ENCODE results near the gene JARID2. TPM values are rescaled to one million over a fixed set of nuclear protein-coding genes. Genes with fewer than 3 reads are reported as not detected.

JARID2 gene
- total RNA-seq, 1 donor from 2014 or later, result 38.9 TPM

DNA sequence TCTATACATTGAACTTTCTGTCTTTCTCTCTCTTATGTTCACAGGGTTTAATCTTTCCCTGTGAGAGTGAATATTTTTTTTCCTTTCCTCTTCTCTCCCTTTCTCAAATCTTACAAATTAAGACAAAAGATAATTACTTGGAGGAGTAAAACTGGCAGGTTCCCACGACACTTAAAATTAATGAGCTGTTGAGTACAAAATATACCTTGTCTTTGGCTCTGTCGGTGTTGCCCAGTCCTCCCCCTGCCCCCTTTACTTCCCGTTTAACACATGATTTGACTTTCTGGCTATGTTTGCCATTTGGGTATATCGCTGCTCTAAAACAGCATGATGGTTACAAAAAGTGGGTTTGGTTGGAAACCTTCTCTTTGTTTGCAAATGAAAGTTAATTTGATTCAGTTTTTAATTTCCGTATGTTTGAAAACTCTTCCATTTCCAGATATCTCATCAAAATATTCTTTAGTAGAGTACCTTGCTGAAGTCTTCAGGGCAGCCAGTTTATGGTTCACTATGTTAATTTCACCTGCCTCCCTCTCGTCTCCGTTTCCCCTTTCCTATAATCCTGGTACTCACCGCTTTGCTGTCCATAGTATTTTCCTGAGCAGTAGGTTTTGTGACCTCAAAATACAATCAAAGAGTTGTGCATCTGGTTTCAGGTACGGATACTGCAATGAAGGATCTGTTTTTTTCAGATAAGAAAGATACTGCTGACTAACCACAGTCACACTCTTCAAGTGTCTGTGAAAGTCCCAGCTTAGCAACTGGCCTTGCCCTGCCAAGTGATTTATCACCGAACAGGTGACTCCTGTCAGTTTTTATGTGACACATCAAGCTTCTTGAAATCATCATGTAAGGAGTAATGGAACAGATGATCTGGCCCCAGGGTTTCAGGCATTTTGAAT, 235.8 kb downstream of the JARID2 start:
- no peak for TF ChIP-seq CTCF (IDR thresholded peaks at IDR 0.05)
- peaks cover 2% of the 10 kb centered on the region for H3K27me3 Mint-ChIP-seq (ENCODE audit: insufficient read depth, low read depth)
- H3K4me1 Mint-ChIP-seq, result peaks cover 17% of the 10 kb centered on the region
- Histone ChIP-seq H3K4me3 (no peak overlapping the region), H3K4me1 (peaks cover 16% of the 10 kb centered on the region), H3K27ac (no peak overlapping the region), H4K20me1 (ENCODE audit: low read depth) (peaks cover 29% of the 10 kb centered on the region), H3K9me3 (ENCODE audit: low read depth) (no peaks in the 10 kb centered on the region), H3K27me3 (no peaks in the 10 kb centered on the region), H2AFZ (replicated peaks) (no peak overlapping the region), H3K9ac (no peak overlapping the region), H3K36me3 (no peaks in the 10 kb centered on the region), H3F3A (ENCODE audit: low read depth) (no peaks in the 10 kb centered on the region), H3K4me2 (no peak overlapping the region), H3K79me2 (ENCODE audit: low read depth) (peaks cover 87% of the 10 kb centered on the region)
- no peak overlapping the region for H3K27ac Mint-ChIP-seq
- H3K4me3 Mint-ChIP-seq, result no peak overlapping the region
- no peak for DNase-seq (ENCODE audit: low spot score)
- peaks cover 3% of the 10 kb centered on the region for H3K9me3 Mint-ChIP-seq
- peaks cover 30% of the 10 kb centered on the region for H3K36me3 Mint-ChIP-seq

DNA sequence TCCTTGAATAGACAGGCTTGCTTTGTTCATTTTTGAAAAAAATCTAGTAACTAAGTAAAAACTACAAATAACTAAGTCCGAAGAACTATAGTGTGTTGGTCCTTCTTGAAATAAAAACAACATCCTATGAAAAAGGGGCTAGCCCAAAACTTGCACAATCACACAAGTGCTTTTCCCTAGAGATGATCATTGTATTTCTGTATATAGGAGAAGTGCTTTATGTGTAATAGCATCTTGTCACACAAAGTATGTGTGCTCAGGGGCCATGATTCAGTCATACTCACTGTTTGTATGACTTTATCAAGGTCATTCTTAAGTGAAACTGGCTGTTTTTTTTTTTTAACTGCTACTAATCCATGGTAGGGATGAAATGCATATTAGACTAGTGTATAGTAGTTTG, 237.2 kb downstream of the JARID2 start:
- peaks cover 16% of the 10 kb centered on the region for H3K4me1 ChIP-seq
- Mint-ChIP-seq H3K27me3 (ENCODE audit: insufficient read depth, low read depth) (no peaks in the 10 kb centered on the region), H3K4me3 (no peak overlapping the region), H3K4me1 (peaks cover 15% of the 10 kb centered on the region), H3K36me3 (peaks cover 23% of the 10 kb centered on the region), H3K27ac (no peak overlapping the region), H3K9me3 (no peaks in the 10 kb centered on the region)
- H3K4me2 ChIP-seq, result no peak overlapping the region
- H3K36me3 ChIP-seq, result no peaks in the 10 kb centered on the region
- TF ChIP-seq CTCF (IDR thresholded peaks at IDR 0.05) (no peak), EZH2 (IDR thresholded peaks at IDR 0.05) (no peak), EZH2phosphoT487 (IDR thresholded peaks at IDR 0.05) (no peak)
- no peaks in the 10 kb centered on the region for H3F3A ChIP-seq (ENCODE audit: low read depth)
- H4K20me1 ChIP-seq (ENCODE audit: low read depth), result peaks cover 29% of the 10 kb centered on the region
- no peak overlapping the region for H3K4me3 ChIP-seq
- peaks cover 73% of the 10 kb centered on the region for H3K79me2 ChIP-seq (ENCODE audit: low read depth)
- H2AFZ ChIP-seq (replicated peaks), result no peak overlapping the region
- no peak for DNase-seq (ENCODE audit: low spot score)
- no peaks in the 10 kb centered on the region for H3K27me3 ChIP-seq
- H3K27ac ChIP-seq, result no peak overlapping the region
- no peak overlapping the region for H3K9ac ChIP-seq
- H3K9me3 ChIP-seq (ENCODE audit: low read depth), result no peaks in the 10 kb centered on the region

GRCh38 chr6:15484140-15484539, 238.3 kb downstream of the JARID2 start:
- H3K4me2 ChIP-seq, result no peak overlapping the region
- H4K20me1 ChIP-seq (ENCODE audit: low read depth), result peaks cover 28% of the 10 kb centered on the region
- H2AFZ ChIP-seq (replicated peaks), result no peak overlapping the region
- H3K9me3 ChIP-seq (ENCODE audit: low read depth), result no peaks in the 10 kb centered on the region
- no peaks in the 10 kb centered on the region for H3K27me3 ChIP-seq
- Mint-ChIP-seq H3K27ac (no peak overlapping the region), H3K9me3 (no peaks in the 10 kb centered on the region), H3K4me3 (no peak overlapping the region), H3K27me3 (ENCODE audit: insufficient read depth, low read depth) (no peaks in the 10 kb centered on the region), H3K4me1 (peaks cover 15% of the 10 kb centered on the region), H3K36me3 (peaks cover 22% of the 10 kb centered on the region)
- no peak for TF ChIP-seq CTCF (IDR thresholded peaks at IDR 0.05)
- no peaks in the 10 kb centered on the region for H3F3A ChIP-seq (ENCODE audit: low read depth)
- peaks cover 62% of the 10 kb centered on the region for H3K79me2 ChIP-seq (ENCODE audit: low read depth)
- H3K27ac ChIP-seq, result no peak overlapping the region
- no peaks in the 10 kb centered on the region for H3K36me3 ChIP-seq
- H3K4me1 ChIP-seq, result peaks cover 16% of the 10 kb centered on the region
- no peak overlapping the region for H3K4me3 ChIP-seq
- H3K9ac ChIP-seq, result no peak overlapping the region
- no peak for DNase-seq (ENCODE audit: low spot score)
